Dendritic cell treated with granulocyte-macrophage colony-stimulating factor and Interleukin-4, amounts not matched to agents 40 ng/mL and 50 ng/mL, for 4 days (primary cell): ENCODE data around the gene CPM.

Source experiments
- H3K27ac Mint-ChIP-seq: one replicate; pipeline ENCODE4 v1.8.0; 2022; ENCODE audit warnings: mild to moderate bottlenecking, mixed read lengths
- H3K27me3 Mint-ChIP-seq: one replicate; pipeline ENCODE4 v1.8.0; 2022; ENCODE audit warnings: mild to moderate bottlenecking, mixed read lengths
- H3K36me3 Mint-ChIP-seq: one replicate; pipeline ENCODE4 v1.8.0; 2022; ENCODE audit warnings: low read depth, mixed read lengths
- H3K4me1 Mint-ChIP-seq: one replicate; pipeline ENCODE4 v1.8.0; 2022; ENCODE audit warnings: low read depth, mixed read lengths
- H3K4me3 Mint-ChIP-seq: one replicate; pipeline ENCODE4 v1.8.0; 2022; ENCODE audit warnings: mild to moderate bottlenecking, moderate library complexity, mixed read lengths
- H3K9me3 Mint-ChIP-seq: one replicate; pipeline ENCODE4 v1.8.0; 2022; ENCODE audit warnings: mixed read lengths
- intact Hi-C: fragments of 100-400 bp; cut with micrococcal nuclease; formaldehyde crosslinking; loops from one replicate; pipeline ENCODE4 v1.15.0; 2022

CPM gene

DNA sequence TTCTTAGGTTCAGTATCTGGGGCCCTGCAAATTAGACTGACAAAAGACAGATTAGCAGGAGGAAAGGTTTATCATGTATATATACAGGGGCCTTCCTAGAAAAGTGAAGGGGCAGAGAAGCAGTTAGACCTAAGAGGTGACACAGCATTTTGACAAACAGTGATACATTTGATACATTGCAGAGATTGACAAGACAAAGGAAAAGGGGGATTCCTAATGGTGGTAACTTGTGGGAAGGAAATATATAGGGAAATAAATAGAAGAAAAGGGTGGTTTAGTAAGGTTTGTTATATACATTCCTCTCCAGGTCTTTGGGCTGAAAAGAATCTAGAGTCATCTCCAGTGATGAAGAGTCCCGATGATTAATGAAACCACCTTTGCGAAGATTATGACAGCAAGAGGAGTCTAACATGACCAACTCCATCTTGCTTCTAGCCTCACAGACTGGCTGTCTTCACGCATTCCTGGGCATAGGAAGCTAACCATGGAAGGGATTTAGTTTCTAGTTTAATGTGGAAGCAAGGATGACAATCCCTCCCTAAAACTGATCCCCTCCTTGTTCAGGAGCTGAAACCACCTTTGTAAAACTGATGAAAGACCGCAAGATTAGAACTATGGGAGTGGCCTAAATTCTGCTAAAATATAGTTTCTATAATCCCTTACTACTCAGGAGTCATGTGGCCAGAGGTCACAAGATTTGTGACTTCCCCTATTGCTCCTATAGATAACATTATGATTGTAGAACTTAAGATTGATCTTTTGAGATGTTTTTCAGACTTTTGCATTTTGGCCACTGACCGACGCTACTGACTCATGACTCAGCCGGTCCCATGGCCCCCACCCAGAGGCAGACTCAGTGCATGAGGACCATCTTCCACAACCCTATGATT lies 31.1 kb upstream of the CPM start:
- Mint-ChIP-seq H3K4me3 (no peak overlapping the region), H3K4me1 (peaks cover 46% of the 10 kb centered on the region), H3K9me3 (peaks cover 29% of the 10 kb centered on the region), H3K36me3 (peaks cover 7% of the 10 kb centered on the region), H3K27ac (peak overlapping the region; percentile 79), H3K27me3 (no peaks in the 10 kb centered on the region)
- intact Hi-C loops: no loop called here

DNA sequence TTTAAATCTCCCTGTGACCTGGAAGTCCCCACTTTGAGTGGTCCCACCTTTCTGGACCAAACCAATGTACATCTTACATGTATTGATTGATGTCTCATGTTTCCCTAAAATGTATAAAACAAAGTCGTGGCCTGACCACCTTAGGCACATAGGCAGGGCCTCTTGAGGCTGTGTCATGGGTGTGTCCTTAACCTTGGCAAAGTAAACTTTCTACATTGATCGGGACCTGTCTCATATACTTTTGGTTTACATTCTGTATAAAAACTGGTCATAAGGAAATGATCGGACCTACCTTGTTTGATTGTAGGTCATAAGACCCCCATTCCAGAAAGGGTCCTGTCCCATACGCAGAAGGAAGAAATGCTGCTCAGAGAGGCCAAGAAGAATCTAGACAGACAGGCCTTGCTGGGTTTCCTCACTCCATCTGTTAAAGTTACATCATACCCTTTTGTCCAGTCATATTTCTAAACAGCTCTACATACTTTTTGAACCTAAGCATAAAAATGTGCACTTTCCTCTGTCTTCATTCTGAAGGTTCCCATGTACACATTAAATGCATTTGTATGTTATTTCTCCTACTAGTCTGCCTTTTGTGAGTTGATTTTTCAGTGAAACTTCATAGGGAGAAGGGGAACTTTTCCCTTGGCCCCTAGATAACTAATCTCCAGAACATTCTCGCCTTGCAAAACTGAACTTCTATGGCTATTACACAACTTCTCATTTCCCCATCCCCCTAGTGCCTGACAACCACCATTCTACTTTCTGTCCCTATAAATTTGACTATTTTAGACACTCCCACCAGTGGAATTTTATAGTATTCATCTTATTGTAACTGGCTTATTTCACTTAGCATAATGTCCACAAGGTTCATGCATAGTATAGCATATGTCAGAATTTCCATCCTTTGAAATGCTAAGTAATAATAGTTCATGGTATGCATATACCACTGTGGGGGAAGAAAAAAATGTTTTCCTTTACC lies 30.2 kb upstream of the CPM start:
- Mint-ChIP-seq H3K27me3 (no peaks in the 10 kb centered on the region), H3K4me1 (peaks cover 55% of the 10 kb centered on the region), H3K4me3 (no peak overlapping the region), H3K9me3 (peaks cover 29% of the 10 kb centered on the region), H3K36me3 (peaks cover 7% of the 10 kb centered on the region), H3K27ac (peak overlapping the region; percentile 79)
- intact Hi-C loops: no loop called here

DNA sequence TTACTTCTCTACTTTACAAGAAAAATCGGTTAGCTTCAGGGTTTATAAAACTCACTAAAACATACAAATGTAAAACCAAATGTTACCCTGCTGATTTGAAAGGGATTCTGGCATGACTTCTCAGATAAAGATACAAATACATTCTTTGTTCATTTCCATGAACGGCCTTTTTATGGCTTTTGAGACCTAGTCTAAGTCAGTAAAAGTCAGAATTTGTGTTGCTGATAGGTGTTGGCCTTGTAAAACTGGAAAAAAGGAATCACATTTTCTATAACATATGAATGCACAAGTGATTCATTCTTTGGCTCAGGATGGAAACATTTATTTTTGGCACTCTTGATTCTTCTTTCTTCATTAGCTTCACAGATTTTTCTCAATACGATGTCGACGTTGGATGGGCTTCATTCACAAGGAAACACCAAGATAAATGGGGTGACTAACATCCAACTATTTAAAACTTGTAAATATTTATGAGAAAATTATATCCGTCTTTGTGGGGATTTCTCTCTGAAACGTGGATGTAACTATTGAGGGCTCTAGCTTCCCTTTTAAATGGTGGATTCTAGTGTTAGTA lies 27.0 kb upstream of the CPM start:
- peaks cover 7% of the 10 kb centered on the region for H3K36me3 Mint-ChIP-seq
- intact Hi-C loops: no loop called here
- H3K27me3 Mint-ChIP-seq: no peaks in the 10 kb centered on the region
- H3K4me1 Mint-ChIP-seq: peaks cover 51% of the 10 kb centered on the region
- no peak overlapping the region for H3K27ac Mint-ChIP-seq
- H3K4me3 Mint-ChIP-seq: no peak overlapping the region
- peaks cover 22% of the 10 kb centered on the region for H3K9me3 Mint-ChIP-seq

DNA sequence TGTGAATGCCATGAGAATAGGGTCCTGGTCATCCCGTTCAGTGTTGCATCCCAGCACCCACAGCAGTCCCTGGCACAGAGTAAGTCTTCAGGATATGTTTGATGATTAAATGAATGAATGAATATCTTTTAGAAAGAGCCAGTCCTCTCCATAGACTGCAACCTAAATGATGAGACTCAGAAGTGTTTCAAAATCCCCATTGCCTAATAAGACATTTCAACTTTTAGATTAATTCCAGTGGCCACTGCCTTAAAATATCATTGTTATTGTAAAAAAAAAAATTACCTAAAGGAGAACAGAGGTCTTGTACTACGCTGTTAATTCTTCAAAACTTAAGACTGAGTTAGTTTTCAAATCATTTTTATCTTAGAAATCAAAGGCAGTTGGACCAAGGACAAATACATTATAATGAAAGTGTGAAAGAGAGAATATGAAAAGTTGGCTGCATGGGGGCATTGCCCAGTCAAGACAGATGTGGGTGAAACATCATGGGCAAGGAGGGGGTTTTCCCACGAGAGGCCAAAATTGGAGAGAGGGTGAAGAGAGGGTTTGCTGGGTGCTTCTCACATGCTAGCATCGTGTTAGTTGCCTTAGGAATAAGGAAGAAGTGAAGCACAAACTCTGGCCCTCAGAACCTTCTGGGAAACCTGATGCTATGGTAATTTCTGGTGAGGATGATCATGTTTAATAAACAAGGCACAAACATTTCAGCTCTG lies 26.3 kb upstream of the CPM start:
- H3K4me3 Mint-ChIP-seq: no peak overlapping the region
- H3K4me1 Mint-ChIP-seq: peaks cover 47% of the 10 kb centered on the region
- H3K27ac Mint-ChIP-seq: peak overlapping the region; percentile 24
- peaks cover 15% of the 10 kb centered on the region for H3K9me3 Mint-ChIP-seq
- H3K27me3 Mint-ChIP-seq: no peaks in the 10 kb centered on the region
- intact Hi-C loops: no loop called here
- peaks cover 7% of the 10 kb centered on the region for H3K36me3 Mint-ChIP-seq

DNA sequence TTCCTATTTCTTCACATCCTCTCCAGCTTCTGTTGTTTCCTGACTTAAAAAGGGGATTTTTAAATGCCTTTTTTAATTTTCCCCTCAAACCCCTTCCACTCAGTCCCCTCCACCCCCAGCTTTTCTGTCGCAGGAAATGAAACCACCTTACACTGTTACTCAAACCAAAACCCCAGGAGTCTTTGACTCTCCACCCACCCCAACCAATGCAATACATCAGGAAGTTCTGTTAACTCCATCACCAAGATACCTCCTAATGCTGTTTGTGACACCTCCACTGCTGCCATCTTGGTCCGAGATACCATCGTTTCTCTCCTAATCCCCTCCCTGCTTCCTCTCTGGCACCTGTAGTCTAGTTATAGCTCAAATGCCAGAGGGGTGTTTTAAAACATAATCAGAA lies 25.4 kb upstream of the CPM start:
- Mint-ChIP-seq H3K4me3 (no peak overlapping the region), H3K27me3 (no peaks in the 10 kb centered on the region), H3K36me3 (peaks cover 7% of the 10 kb centered on the region), H3K9me3 (peaks cover 8% of the 10 kb centered on the region), H3K4me1 (peaks cover 43% of the 10 kb centered on the region), H3K27ac (peak overlapping the region; percentile 24)
- intact Hi-C loops: no loop called here

DNA sequence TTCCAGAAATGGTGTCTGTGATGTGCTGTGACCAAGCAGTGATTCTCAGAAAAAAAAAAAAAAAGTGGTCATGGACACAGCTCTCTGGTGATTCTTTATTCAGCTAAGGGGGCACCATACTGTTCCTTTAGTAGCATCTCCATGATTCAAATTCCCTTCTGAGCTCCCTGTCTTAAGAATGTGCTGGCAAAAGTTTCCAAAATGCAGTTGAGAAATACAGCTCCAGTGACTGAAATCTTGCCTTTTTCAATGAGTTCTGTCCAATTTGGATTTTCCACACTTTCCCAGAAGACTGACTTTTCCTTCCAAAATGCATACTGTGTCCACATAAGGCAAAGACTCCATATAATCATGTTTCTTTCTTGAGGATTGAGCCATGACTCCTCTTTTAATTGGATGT lies 24.3 kb upstream of the CPM start:
- Mint-ChIP-seq H3K9me3 (peaks cover 2% of the 10 kb centered on the region), H3K27me3 (no peaks in the 10 kb centered on the region), H3K36me3 (peaks cover 2% of the 10 kb centered on the region), H3K4me3 (no peak overlapping the region), H3K27ac (no peak overlapping the region), H3K4me1 (peaks cover 43% of the 10 kb centered on the region)
- intact Hi-C loops: no loop called here

DNA sequence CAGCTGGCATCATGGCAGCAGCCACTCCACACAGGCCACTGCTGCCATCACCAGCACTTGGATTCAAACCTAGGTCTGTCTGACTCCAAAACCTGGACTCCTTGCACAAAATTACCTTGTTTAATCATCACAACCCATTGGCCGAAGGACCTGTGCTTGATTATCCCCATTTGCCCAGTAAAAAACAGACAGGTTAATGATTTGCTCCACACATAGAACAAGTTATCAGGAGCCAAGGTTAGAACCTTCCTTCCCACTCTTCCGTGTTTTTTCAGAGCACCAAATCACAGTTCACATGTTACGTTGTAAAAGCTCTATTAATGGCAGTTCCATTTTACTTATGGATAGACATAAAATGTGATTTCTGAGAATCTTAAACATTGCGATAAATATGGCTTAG lies 23.5 kb upstream of the CPM start:
- Mint-ChIP-seq H3K9me3 (no peaks in the 10 kb centered on the region), H3K36me3 (no peaks in the 10 kb centered on the region), H3K27me3 (no peaks in the 10 kb centered on the region)

DNA sequence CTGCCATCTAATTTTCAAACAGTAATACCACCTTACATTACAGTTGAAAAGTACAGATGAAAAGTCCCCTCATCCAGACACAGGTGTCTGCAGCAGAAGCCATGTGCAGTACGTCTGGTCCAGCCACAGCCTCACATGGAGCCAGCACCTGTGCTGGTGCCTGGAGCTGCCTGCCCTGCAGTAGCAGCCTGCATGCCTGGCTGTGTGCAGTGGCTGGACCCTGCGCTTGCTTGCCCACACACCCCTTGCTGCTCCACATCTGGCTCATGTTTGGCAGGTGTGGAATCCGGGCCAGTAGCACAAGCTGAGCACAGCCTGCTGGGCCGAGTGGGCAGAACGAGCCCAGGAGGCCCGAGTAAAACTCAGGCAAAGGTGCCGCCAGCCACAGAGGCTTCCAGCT lies 21.8 kb upstream of the CPM start:
- Mint-ChIP-seq H3K4me1 (peaks cover 55% of the 10 kb centered on the region), H3K27ac (no peak overlapping the region), H3K9me3 (no peaks in the 10 kb centered on the region), H3K4me3 (no peak overlapping the region), H3K27me3 (no peaks in the 10 kb centered on the region), H3K36me3 (no peaks in the 10 kb centered on the region)
- intact Hi-C loops: no loop called here

More for the DNA sequence above, 23.5 kb upstream of the CPM start:
- H3K4me3 Mint-ChIP-seq: no peak overlapping the region
- H3K27ac Mint-ChIP-seq: no peak overlapping the region
- H3K4me1 Mint-ChIP-seq: peaks cover 46% of the 10 kb centered on the region
- intact Hi-C loops: no loop called here

DNA sequence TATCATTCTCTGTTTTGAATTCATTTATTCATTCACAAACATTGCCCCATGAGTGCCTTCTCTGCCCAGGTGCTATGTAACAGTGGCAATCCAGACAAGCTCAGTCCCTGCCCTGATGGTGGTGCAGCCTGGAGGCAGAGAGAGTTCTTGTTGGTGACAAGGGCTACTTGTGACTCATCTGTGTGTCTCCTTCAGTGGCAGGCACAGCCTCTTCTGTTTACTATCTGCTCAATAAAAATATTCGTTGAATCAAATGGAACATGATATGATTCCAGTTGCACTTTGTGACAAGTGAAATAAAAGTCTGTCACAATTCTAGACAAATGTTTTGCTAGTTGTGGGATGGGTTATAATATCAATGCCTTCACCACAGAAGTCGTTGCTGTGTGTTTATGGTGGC lies 20.6 kb upstream of the CPM start:
- Mint-ChIP-seq H3K27ac (peak overlapping the region; percentile 4), H3K4me1 (peaks cover 42% of the 10 kb centered on the region), H3K36me3 (no peaks in the 10 kb centered on the region), H3K9me3 (no peaks in the 10 kb centered on the region), H3K4me3 (no peak overlapping the region), H3K27me3 (no peaks in the 10 kb centered on the region)
- intact Hi-C loops: no loop called here

DNA sequence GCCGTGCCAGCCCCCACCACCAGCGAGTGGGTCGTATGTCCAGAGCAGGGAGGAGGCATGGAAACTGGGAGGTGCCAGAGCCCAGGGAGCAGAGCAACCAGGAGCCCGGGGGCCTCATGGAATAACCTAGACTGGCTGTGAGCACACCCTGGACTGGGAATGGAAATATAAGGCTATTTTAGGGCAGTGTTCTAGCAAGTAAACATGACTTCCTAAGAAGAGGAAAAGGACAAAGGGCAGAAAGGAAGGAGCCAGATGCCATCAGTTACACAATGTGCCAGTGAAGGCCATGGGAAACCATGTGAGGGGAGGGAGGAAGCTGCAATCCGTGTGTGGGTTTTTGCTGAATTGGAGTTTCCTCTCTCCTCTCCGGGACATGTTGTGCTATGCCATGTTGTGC lies 18.7 kb upstream of the CPM start:
- Mint-ChIP-seq H3K4me3 (no peak overlapping the region), H3K36me3 (no peaks in the 10 kb centered on the region), H3K9me3 (no peaks in the 10 kb centered on the region), H3K27ac (peak overlapping the region; percentile 63), H3K4me1 (peaks cover 36% of the 10 kb centered on the region), H3K27me3 (no peaks in the 10 kb centered on the region)
- intact Hi-C loops: no loop called here

DNA sequence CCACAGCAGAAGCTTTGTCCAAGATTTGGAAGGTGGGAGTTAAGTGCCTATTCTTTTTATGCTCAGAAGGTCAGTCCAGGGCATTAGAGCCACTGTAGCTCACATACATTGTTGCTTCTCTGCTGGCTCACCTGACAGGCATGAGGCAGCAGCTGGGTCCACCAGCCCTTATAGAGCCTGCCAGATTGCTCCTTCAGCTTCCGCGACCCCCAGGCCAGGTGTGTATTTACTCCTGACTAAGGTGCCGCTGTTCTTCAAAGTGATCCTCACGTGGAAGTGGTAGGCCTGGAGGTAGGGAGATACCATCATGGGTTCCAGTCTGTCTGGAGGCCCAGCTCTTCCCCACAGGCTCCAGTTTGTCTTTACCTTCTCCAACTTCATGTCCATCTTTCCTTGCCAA lies 17.5 kb upstream of the CPM start:
- Mint-ChIP-seq H3K27ac (no peak overlapping the region), H3K36me3 (no peaks in the 10 kb centered on the region), H3K27me3 (no peaks in the 10 kb centered on the region), H3K4me3 (no peak overlapping the region), H3K9me3 (no peaks in the 10 kb centered on the region), H3K4me1 (peaks cover 36% of the 10 kb centered on the region)
- intact Hi-C loops: no loop called here

DNA sequence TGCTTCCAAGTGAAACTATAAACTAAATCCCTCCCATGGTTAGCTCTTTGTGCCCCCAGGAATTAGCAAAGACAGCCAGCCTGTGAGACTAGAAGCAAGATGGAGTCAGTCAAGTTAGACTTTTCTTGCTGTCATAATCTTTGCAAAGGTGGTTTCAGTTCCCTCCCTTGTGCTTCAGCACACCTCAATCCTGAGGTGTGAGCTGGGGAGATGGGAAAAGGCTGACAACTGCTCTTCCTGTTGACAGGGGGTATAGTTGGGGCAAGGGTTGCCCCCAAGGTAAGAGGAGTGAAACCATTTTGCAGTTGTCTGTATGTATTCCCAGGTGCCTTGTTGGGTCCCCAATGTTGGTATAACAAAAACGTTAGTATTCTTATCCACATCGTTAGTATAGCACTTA lies 12.3 kb upstream of the CPM start:
- no peaks in the 10 kb centered on the region for H3K9me3 Mint-ChIP-seq
- H3K4me1 Mint-ChIP-seq: peaks cover 5% of the 10 kb centered on the region
- no peaks in the 10 kb centered on the region for H3K27me3 Mint-ChIP-seq
- H3K36me3 Mint-ChIP-seq: no peaks in the 10 kb centered on the region
- no peak overlapping the region for H3K4me3 Mint-ChIP-seq
- intact Hi-C loops: no loop called here
- H3K27ac Mint-ChIP-seq: no peak overlapping the region

DNA sequence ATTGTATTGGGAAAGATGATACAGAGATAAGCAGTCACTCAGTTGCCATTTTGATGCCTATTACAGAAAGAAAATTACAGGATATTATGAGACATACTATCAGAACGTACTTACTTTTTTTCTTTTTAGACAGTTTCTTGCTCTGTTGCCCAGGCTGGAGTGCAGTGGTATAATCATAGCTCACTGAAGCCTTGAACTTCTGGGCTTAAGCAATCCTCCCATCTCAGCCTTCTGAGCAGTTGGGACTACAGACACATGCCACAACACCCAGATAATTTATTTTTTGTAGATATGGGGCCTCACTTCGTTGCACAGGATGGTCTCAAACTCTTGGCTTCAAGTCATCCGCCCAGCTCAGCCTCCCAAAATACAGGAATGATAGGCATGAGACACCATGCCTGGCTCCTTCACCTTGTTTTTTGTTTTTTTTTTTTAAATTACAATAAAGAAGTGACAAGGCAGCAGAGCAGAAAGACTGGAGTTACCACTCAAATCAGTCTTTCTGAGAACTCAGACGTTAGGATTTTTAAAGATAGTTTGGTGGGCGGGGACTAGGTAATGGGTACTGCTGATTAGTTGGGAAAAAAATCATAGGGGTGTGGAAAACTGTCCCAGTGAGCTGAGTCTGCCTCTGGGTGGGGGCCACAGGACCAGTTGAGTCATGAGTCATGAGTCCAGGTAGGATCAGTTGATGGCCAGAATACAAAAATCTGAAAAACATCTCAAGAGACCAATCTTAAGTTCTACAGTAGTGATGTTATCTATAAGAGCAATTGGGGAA lies 11.5 kb upstream of the CPM start:
- Mint-ChIP-seq H3K27me3 (no peaks in the 10 kb centered on the region), H3K9me3 (no peaks in the 10 kb centered on the region), H3K4me3 (no peak overlapping the region)

More for the DNA sequence above, 11.5 kb upstream of the CPM start:
- no peak overlapping the region for H3K27ac Mint-ChIP-seq
- intact Hi-C loops: no loop called here
- no peaks in the 10 kb centered on the region for H3K36me3 Mint-ChIP-seq
- H3K4me1 Mint-ChIP-seq: peaks cover 5% of the 10 kb centered on the region
